T-helper 9 cell (primary cell): ENCODE measurements around the gene PTGFRN.

Experiments used
- DNase-seq: peaks from one replicate; pipeline ENCODE4 v3.0.0-alpha.2; 2020

The PTGFRN gene

DNA sequence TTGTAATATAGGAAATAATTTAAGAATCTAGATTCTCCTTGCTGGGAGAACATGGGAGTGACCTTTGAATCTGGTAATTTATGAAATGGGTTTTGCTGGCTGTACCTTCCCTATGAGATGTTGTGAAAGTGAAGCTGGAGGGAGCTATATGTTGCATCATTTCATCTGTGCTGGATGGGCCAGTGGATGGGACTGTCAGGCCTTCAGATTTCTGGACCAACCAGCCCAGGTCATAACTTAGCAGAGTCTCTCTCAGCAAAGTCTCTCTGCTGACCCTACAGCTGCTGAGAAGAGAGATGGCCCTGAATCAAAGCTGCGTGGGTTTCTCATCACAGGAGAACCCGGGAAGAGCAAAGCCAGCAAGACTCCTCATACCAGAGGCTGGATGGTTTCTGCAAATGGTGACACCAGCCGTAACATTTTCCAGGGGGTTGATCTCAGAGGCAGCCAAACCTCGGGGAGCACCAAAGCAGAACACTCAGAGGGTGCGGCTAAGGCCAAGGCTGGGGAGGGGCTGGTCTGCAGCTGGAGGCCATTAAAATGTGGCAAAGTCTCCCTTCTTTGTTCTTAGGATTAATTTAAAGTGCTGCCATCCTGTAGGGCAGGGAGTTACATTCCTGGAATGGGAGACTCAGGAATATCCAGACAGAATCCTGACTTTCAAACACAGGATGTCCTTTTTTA lies 18.2 kb upstream of the PTGFRN start:
- DNase-seq = no peak

DNA sequence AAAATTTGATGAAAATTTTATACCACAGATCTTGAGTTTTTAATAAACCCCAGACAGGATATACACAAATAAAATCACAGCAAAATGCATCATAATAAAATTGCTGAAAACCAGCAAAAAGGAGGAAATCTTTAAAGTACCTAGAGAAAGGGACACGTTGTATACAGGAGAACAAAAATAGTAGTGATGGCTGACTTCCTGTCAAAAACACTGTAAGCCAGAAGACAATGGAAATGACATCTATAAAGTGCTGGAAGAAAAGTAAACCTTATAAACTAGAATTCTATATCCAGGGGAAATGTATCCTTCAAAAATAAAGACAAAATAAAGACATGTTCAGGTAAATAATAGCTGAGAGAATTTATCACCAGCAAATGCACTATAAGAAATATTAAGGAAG lies 14.6 kb upstream of the PTGFRN start:
- no peak for DNase-seq

DNA sequence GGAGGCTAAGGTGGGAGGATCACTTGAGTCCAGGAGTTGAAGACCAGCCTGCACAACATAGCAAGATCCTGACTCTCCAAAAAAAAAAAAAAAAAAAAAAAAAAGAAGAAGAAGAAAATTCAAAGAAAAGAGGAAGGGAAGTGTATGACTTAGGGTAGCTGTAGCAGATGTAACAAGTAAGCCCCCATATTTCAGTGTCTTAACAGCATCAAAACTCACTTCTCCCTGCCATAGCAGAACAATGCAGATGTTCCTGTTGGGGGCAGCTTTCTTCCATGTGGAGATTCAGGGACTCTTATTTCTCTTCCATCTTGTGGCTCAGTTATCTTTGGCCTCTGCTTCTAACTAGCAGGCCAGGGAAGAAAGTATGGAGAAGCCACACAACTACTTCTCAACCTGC lies 10.2 kb upstream of the PTGFRN start:
- no peak for DNase-seq

DNA sequence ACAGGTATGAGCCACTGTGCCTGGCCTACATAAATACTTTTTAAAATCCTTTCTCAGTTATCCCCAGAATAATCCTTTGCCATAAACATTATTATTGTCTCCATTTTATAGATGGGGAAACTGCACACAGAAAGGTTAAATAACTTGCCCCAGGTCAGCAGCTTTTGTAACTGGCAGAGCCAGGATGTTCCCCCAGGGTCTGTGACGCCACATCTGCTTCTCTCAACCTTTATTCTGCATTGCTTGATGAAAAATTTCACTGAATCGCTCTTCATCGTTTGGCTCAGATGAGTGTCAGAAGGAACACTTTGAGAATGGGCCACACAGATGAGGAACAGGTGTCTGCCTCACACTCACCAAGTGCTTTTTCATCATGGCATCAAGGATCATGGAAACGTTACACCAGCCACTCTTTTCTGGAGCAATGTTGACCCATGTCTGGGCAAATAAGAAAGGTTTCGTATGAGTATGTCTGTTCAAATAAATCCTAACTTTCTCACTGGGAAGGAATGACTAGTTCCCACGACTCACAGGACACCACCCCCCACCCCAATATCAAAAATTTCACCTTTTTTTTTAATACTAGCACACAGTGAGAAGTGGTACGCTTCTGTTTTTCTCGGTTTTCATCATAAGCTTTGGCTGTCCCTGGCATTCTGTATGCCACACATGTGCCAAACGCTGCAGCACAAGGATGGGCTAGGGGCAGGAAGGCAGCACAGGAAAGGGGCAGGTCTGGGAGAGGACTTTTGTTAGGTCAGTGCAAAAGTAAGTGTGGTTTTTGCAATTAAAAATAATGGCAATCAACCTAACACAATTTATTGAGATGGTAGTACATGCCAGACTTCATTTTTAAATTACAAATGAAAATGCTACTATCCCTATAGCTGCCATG lies 9.0 kb upstream of the PTGFRN start:
- no peak for DNase-seq

DNA sequence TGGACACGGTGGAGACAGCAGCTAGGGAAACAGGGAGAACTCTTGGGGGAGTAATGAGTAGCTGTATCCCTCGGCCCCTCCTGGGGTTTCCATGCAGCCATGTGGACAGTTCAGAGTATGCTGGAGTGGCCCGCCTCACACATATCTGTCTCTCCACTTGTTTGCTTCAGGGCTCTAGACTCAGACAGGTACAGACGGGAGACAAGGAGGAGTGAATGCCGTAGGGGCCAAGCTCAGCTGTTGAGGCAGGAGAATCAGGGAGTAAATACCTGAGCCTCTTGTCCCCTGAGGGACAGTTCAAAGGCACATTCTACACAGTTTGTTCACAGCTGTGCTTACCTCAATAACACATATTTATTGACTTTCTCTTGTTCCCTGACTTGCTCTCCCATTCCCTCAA lies 7.7 kb upstream of the PTGFRN start:
- no peak for DNase-seq

GRCh38 chr1:116902723-116903383 lies 6.9 kb upstream of the PTGFRN start:
- no peak for DNase-seq

DNA sequence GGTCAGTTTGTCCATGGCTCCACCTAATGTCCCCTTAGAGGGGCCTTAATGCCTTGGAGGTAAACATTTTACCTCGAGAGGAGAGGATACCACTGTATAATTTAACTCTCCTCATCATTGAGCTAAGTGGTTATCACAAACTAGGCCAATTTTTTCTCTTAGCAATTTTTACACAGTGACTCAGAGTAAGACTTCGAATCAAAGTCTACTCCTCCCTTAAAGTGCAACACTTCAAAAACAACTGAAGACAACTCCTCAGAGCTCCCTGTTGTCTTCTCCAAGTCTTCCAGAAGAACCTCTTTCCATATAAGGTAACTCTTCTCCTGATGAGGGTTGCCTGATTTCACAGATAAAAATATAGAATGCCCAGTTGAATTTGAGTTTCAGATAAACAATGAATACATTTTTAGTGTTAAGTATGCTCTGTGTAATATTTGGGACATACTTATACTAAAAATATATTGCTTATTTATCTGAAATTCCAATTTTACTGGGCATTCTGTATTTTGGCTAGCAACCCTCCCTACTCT lies 4.9 kb upstream of the PTGFRN start:
- no peak for DNase-seq

GRCh38 chr1:116906812-116907211 lies 2.9 kb upstream of the PTGFRN start:
- DNase-seq = no peak

DNA sequence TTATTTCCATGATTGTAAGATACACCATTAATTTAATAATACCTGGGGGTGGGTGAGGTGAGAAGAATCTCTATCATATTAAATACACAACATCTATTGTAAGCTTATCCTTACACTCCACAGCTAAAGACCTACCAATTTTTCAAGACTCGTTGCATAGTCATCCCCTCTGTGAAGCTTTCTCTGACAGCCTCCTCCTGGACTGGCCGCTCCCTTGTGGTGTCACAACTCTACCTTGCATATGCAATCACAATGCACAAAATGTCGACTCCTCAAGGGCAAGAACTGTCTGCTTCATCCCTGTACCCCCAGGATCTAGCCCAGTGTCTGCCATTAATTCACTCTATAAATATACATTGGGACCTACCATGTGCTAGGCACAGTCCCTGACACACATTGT lies 2.4 kb upstream of the PTGFRN start:
- no peak for DNase-seq

DNA sequence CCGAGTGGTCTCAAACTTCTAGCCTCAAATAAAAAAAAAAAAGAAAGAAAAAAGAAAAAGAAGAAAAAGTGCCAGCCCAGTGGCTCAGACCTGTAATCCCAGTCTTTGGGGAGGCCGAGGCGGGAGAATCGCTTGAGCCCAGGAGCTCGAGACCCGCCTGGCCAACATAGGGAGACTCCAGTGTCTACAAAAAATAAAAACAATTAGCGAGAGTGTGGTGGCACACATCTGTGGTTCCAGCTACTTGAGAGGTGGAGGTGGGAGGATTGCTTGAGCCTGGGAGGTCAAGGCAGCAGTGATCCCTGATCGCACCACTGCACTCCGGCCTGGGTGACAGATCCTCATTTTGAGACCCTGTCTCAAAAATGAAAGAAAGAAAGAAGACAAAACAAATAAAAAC lies 1.4 kb upstream of the PTGFRN start:
- no peak for DNase-seq

DNA sequence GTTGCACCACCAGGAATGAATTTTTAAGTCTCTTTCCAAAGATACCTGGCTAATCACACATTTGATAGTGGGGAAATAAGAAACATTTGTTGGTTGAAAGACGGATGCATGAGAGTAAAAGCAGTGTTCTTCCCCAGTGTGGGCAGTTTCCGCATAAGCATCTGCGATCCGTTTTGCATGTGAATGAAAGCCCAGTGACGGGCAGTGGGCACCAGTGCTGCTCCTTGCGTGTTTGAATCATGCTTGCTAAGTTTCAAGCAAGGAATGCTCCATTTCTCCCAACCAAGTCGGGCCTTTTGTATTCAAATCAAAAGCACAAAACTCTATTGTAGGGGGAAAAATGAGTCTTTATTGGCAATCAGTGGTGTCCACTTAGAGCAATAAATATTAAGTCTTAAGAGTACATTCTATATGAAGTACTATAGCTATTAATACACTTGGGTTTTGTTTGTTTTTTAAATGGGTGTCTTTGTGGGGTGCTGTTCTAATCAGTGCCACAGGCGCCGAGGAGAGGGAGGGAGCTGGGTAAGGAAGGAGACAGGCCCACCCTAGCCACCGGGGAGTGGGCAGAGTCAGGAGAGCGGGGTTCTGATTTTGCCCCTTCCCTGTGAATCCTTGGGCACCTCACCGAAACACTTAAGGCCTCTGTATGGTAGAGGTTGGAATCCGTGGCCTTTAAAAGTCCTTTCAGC lies 750 bp upstream of the PTGFRN start:
- DNase-seq = no peak

DNA sequence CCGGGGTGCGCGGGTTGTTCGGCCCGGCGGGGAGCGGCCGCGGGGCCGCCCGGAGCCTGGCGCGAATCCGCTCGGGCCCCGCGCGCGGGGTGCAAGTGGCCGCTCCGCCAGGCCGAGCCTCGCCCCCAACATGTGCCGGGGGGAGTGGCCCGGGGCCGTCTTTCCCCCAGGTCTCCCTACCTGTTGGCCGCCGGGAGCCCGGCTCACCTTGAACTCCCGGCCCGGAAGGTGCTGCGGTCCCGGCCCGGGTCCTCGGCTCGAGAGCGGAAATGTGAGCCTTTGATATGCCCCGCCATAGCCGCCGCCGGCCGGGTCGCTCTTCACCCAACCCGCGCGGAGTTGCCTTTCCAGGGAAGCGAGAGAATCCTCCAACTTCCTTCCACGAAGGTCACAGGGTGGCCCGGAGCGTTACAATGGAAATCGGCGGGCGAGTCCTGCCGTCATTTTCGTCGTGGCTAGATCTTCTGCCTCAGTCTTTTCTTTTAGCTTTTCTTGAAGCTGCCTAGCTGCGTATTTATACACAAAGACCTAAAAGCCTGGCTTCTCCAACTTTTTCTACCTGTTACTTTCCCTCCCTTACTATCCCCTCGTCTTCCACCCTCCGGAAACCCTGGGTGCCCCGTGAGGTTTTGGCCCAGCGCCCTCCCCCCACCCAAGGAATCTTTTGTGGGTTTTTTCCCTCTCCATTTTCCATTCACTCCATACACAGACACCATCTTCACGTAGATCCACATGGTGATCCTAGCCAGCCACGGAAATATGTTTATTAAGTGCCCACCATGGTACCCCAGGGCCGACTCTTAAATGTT lies 867 bp downstream of the PTGFRN start:
- peak; percentile 29 for DNase-seq

DNA sequence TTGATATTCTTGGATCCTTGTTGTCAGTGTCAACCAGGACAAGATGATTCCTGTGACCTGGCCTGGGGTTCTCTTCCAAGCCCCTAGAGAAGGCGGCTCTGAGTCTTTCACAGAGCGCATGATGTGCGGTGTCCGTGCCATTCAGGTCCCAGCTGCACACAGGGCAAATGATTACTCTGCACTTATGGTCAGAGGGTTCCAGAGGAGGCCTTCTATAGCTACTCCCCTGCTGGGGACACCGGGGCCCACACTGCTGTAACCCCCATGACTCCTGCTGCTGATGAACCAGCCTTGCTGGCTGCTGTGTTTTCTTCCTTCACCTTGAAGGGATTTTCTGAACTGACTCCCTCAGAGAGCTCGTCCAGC lies 1.5 kb downstream of the PTGFRN start:
- no peak for DNase-seq

DNA sequence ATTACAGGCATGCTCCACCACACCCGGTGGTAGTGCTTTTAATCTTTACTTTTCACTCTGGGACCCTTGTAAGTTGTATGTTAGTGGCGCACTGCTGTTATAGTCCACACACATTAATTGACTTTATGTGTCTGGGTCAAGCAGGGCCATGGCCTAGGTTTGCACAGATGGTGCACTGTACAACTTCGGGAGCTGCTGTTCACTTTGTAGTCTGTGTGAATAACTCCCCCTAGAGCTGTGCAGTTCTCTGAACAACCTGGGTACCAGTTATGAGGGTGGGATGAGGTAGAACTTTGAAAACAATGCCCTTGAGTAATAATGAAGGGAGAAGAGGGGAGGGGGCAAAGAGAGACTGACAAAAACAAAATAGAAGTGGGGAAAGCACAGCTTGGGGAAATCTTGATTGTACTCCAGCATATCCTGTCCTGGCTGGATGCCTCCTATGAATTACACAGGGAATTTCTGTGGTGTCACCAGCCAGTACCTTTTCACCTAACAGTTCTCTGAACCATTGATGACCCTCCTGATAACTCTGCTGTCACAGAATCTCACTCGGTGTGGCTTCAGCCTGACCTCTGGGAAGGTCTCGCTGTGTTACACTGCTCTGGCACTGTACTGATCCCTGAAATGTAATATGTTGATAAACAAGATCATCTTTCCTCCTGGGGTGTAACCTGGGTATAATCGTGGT lies 2.2 kb downstream of the PTGFRN start:
- DNase-seq = no peak

DNA sequence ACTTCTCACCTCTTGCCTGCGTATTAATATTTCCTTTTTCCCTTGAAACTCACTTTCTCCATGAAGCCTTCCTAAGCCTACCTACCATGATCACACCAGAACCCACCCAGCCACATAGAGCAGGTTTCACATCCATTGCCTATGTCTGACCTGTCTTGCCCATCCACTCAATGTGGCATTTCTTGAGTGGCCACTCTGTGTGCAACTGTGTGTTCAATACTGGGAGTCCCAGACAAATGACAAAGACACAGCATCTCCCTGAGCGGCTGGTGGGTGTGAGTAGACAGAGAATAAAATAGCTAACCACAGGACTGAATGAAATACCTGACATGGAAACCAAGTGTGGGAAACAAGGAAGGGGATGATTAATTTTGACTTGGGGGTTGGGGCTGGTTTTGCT lies 3.1 kb downstream of the PTGFRN start:
- DNase-seq = no peak

DNA sequence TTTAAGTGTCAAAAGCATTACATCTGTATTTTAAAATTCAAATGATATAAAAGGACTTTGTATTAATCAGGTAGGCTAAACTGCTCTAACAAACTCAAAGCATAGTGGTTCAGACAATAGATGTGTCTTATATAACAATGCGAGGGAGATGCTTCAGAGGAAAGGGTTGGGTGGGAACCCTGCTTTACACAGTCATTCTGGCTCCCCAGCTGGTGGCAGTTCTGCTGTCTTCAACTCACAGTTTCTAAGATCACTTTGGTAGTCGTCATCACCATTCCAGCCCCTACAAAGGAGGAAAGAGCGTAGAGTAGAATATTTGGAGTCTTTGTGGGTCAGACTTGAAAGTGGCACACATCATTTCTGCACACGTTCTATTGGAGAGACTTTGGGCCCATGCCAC lies 4.2 kb downstream of the PTGFRN start:
- DNase-seq = no peak

- no peak for DNase-seq
These were observed 5.0 kb downstream of the PTGFRN start for GRCh38 chr1:116914667-116915066.

GRCh38 chr1:116915086-116915661 lies 5.5 kb downstream of the PTGFRN start:
- DNase-seq = no peak

GRCh38 chr1:116916002-116916401 lies 6.3 kb downstream of the PTGFRN start:
- DNase-seq = no peak

DNA sequence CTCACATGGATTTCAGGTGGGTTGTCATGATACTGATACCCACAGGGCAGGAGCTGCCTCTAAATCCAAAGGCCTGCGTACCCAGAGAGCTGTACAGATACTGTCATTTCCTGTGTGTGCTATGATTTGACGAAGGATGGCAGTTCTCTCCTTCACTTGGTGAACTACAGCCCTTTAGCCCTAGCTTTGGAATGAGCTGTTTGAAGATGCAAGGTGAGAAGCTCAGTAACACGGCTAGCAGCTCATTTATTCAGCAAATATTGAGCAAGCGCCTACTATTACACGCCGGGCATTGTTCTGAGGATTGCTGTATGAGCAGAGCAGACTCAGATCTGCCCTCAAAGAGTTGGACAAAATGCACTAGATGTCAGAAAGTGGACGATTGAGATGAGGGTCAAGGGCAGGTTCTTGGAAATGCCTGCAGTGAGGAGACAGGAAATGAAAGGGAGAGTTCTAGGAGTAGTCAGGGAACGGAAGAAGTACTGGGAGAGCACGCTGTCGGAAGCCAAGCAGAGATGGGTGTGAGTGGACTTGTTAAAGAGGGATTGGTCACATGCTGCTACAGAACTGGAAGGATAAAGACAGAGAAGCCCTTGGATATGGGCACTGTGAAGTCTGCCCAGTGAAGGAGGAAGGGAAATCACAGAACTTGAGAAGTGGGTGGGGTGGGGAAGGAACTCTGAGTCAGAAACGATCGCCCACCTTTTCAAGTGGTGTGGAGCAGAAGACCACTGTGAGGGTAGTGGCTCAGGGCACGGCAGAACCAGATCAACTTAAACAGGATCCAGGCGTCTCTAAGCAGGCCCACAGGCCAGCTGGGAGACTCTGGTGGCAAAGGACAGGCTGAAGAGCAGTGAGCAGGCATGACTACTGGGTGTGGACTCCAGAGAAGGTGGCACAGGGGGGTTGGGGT lies 7.1 kb downstream of the PTGFRN start:
- no peak for DNase-seq
